ENCODE results near the gene FMOD.

The FMOD gene

GRCh38 chr1:203351037-203351625, at the start of gene FMOD:
Gene FMOD, minus strand, starts transcription at chr1:203351122. Its CDS starts 2,852 bp downstream, at chr1:203348270.
- peak; percentile 68 for DNase-seq (ENCODE audit: low read depth)

DNA sequence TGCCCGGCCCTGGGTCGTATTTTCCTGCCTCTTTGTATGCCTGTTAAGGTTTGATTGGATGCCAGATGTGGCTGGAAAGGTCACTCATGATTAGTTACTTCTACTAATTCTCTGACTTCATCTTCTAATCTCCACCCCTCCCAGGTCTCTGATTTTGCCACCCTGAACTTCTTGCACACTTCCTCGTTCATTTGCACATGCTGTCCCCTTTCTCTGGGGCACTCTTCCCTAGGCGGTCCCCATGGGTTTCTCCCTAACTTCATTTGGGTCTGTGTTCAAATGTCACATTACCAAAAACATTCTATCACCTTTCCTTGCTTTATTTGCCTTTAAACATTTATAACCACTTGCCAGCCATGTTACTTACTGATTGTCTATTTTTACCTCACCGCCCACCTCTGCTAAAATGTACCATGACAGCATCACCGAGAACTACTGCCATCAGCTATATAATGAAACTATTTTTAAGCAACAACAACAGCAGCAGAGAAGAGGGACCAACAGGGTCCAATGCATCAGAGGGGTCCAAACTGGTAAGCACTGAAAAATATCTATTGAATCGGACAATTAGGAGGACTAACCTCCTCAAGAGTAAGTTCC, 45.8 kb upstream of the FMOD start:
- DNase-seq (ENCODE audit: low read depth), result no peak

DNA sequence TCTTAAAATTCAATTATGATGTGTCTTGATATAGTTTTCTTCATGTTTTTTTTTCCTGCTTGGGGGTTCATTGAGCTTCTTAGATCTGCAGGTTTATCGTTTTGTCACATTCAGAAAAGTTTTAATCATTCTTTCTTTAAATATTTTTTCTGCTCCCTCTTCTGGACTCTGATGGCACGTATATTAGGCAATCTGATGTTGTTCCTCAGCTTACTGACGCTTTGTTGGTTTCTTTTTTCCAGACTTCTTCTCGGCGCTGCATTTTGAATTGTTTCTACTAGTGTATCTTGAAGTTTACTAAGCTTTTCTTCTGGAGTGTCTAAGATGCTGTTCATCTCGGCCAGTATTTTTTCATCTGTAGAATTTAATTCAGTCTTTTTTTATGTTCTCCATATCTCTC, 44.8 kb upstream of the FMOD start:
- peak; percentile 18 for DNase-seq (ENCODE audit: low read depth)

DNA sequence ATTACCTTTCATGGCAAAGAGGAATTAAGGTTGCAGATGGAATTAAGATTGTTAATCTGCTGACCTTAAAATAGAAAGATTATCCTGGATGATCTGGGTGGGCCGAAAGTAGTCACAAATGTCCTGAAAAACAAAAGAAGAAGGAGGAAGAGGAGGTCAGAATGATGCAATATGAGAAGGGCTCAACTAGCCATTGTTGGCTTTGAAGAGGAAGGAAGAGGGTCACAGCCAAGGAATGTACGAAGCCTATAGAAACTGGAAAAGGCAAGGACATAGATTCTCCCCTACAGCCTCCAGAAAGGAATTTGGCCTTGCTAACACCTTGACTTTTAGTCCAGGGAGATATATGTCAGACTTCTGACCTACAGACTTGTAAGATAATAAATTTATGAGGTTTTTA, 39.4 kb upstream of the FMOD start:
- DNase-seq (ENCODE audit: low read depth), result no peak

DNA sequence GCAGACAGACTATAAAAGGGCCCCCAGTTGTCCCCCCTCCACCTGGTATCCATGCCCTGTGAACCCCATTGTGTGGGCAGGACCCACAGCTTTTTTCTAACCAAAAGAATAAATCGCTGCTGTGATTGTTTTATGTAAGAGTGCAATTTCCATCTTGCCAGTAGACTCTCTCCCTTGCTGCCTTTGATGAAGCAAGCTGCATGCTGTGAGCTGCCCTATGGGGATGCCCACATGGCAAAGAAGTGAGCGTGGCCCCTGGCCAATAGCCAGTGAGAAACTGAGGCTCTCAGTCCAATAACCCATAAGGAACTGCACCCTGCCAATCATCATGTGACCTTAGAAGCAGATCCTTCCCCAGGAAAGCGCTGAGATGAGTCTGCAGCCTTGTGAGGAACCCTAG, 37.8 kb upstream of the FMOD start:
- DNase-seq (ENCODE audit: low read depth), result no peak

DNA sequence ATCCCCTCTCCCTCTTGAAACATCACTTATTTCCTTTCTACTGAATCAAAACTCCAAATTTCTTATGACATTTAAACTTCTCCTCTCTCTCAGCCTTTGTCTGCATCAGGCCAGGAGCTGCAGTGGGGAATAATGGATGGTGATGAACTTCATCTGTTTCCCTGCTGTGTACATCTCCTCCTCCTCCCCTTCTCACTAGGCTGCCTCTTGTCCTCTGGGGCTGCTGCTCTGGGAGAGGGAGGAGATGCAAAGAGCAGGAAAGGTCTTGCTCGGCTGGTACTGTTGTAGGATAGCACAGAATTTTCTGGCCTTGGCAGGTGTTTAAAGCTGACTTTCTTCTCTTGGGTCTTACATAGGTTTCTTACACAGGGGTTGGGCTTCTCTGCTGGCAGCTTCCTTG, 31.1 kb upstream of the FMOD start:
- DNase-seq (ENCODE audit: low read depth), result no peak

GRCh38 chr1:203381151-203381751, 30.3 kb upstream of the FMOD start:
- DNase-seq (ENCODE audit: low read depth), result no peak

DNA sequence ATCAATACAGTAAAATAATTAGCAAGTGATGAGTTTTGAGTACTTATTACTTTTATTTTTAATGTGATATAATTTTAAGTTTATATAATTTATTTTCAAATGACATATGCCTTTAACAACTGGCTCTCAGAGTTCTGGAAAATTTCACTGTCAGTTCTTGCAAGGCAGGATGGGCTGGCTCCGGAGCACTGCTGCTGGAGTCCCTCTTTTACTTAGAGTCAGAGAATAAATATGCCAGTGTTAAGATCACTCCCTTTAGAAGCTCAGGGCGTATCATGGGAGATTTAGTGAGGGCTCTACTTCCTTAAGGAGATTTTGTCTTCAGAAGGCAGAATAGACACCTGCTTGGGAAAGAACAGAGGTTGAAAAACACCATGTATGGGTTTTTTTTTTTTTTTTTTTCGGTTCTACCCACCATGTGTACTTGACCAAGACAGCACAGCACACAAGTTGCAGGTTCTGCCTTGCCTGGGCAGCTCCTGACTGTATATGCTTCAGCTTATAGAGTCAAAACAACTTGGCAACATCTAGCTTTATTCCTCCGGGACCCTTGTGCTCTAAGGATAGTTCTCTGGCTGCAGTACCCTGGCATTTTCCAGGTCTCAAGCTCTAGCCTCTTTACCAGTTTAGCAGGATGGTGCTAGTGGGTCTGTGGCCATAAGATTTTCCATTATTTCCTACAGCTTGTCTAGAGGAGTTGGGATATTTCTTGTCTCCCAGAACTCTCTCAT, 29.7 kb upstream of the FMOD start:
- no peak for DNase-seq (ENCODE audit: low read depth)

DNA sequence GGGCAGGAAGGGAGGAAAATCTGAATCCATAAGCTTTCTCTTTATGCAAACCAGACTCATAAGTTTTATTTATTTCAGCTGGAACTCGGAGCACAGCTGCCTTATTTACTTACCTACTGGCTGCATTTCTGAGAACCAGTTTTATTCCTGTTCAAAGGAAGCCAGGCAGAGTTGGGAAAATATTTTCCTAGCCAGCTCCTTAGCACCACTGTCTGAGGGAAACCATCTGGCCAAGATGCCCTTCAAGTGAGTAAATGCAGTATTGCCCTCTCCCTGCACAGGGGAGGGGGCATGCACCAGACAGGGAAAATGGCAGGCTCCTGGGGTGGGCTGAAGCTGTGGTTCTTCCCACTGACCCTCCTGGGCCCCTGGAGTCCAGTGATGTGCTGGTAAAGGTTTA, 28.9 kb upstream of the FMOD start:
- no peak for DNase-seq (ENCODE audit: low read depth)

DNA sequence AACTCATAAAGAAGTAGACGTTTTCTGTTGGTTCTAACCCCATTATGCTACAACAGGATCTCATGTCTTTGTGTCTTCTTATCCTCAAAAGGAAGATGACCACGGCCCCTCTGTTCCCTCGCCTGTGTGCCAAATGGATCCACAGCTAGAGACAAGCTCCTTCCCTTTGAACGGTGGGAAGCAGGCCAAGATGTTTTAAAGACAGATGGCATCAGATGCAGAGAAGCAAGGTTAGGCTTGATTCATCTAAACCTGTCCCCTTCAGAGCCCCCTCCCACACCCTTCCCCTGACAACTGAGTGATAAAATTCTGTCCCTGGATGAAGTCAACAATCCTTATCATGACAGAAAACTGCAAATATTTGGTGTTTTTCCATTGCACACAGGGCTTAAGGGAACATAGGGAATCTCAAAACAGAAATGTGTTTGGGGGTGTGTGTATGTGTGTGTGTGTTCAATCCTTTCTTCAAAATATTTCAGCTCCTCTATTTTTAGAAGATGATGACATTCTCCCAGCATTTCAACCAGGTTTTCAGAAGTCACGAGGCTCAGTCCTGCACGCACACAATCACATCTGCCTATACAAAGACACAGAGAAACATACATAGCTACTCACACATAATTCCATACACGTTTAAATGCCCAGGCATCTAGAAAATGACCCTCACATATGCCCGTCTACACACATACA, 27.8 kb upstream of the FMOD start:
- peak; percentile 83 for DNase-seq (ENCODE audit: low read depth)

GRCh38 chr1:203373991-203374390, 23.1 kb upstream of the FMOD start:
- DNase-seq (ENCODE audit: low read depth), result no peak

- no peak for DNase-seq (ENCODE audit: low read depth)
Measured at GRCh38 chr1:203373002-203373401, 22.1 kb upstream of the FMOD start.

- DNase-seq (ENCODE audit: low read depth), result no peak
Measured at GRCh38 chr1:203371288-203371687, 20.4 kb upstream of the FMOD start.

DNA sequence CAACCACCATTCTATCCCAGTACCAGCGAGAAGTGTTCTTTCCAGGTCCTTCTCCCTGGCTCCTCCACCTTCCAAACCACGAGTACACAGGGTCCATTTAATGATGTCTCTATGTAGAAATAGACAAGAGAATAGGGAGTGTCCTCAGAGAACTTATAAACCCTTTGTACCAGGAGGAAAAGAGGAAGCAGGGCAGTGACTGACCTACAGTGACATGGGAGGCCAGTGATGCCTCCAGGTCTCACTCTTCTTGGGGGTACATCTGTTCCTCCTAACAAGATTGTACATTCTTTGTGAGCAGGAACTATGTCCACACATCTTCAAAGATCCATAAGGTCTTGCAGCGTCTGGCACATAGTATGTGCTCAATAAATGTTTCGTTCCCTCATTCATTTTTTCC, 18.7 kb upstream of the FMOD start:
- DNase-seq (ENCODE audit: low read depth), result no peak

GRCh38 chr1:203368624-203369451, 17.9 kb upstream of the FMOD start:
- DNase-seq (ENCODE audit: low read depth), result peak; percentile 94

DNA sequence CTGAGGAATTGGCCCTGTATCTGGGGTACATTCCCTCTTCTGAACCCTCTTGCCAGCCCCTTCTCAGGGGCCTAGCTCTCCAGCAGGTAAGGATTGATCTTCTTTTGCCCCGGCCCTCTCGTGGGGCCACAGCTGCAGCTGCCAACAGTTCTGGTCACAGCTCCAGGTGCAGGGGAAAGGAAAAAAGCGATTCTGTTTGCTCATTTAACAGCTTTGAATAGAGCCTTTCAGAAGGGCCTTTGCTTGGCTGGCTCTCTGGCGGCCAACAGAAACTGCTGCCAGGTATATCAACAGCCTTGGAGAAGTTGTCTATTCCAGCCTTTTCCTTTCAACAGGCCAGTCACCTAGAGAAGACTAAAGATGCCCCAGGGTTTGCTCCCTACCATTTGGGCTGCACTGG, 16.1 kb upstream of the FMOD start:
- DNase-seq (ENCODE audit: low read depth), result no peak

GRCh38 chr1:203366476-203366875, 15.6 kb upstream of the FMOD start:
- peak; percentile 72 for DNase-seq (ENCODE audit: low read depth)

DNA sequence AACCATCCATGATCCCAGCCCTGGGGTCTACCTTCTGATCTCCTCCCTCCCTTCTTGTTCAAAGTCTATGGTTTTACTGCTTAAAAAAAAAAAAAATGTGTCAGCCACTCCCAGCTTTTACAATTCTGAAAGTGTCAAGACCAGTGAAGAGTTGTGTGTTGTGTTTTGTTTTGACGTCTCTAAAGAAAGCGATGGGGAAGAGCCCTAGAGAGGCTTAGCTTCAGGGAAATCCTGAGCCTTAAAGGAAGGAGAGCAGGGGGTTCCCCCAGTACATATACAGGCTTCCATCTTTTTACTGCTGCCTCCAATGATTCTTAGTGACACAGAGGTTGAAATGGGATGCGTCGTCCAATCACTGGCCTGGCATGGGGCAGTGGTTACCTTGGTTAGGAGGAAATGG, 13.9 kb upstream of the FMOD start:
- DNase-seq (ENCODE audit: low read depth), result no peak

DNA sequence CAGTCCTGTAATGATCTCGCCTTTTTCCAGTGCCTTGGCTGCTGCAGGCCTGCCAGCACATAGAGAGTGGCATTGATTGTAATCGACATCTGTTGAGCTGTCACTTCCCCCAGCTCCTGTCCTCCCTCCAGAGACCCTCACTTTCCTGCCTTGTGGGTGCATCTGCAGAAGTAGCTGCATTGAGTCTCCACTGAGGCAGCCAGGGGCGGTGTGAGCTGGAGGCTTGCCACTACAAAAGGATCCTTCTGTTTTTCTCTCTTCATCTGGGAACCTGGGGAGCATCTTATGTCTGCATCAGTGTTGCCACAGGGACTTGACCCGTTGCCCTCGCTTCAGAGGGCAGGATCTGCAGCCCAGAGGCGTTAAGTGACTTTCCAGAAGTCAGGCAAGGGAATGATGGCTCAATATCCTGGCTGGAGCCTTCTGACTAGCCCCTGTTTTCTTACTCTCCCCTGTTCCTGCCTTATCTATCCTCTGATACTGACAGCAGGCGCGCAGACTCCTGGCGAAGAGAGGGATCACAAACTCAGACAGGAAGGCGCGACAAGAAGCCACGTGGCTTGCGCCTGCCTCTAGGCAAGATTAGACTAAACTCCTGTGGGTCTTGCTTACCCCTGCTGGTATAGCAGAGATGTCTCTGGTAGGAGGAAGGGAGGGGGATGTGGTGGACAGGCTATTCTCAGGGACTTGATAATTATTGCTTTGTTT, 13.3 kb upstream of the FMOD start:
- no peak for DNase-seq (ENCODE audit: low read depth)

DNA sequence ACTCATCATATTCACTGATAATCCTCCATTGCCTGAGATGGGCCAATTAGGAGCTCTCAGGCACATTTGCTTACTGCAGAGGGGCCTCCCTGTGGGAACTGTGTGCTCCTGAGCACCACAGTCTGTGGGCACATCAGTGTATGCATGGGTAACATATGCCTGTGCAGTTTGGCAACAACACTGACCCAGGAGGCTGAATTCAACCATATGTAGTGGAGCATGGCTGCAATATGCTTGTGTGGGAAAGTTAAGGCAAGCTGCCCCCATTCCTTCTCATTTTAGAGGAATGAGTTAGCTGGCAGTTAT, 11.8 kb upstream of the FMOD start:
- no peak for DNase-seq (ENCODE audit: low read depth)

Measured in EH (cell line).